NT2/D1 (cell line): ENCODE results near the gene ZMIZ2.

ENCODE experiments used
- YY1 ChIP-seq: IDR thresholded peaks from 2 replicates; pipeline ENCODE4 v1.6.1; 2011; ENCODE audit not compliant: insufficient read length, insufficient read depth
- ZNF274 ChIP-seq: IDR thresholded peaks from 2 replicates; pipeline ENCODE4 v1.6.1; 2011; ENCODE audit warnings: mild to moderate bottlenecking, low read depth, low read length

GRCh38 chr7:44727158-44727936, 21.3 kb upstream of the ZMIZ2 start:
- no peak for TF ChIP-seq ZNF274
- TF ChIP-seq YY1 = no peak
